T-cell (primary cell): ENCODE measurements around the gene SORCS3. TPM values are rescaled to one million over a fixed set of nuclear protein-coding genes. Genes with fewer than 3 reads are reported as not detected.

Source experiments
- ATAC-seq, 4 experiments: fragments of 200-7000 bp in 3 of 4; fragments of 150-1000 bp in 1 of 4; cut with Tn5 transposase; replicated peaks in 1 of 4; 1 replicate in 3 of 4; 2 replicates in 1 of 4; pipeline ENCODE4 v1.10.0; 2021; ENCODE audit warnings: moderate library complexity in 3 of 4, mild to moderate bottlenecking in 2 of 4, moderate number of reproducible peaks in 1 of 4
- CTCF ChIA-PET, 2 donors: fragments of 300-600 bp; sonication (Branson Sonifier 250); formaldehyde crosslinking; loops; one replicate each; lab custom pipeline; 2022; ENCODE audit warnings: antibody characterized with exemption in 2 of 2; lab: Charles Lee
- POLR2A ChIA-PET, 2 donors: fragments of 300-600 bp; sonication (Branson Sonifier 250); formaldehyde crosslinking; loops; one replicate each; lab custom pipeline; 2022; ENCODE audit warnings: antibody characterized with exemption in 2 of 2; lab: Charles Lee
- DNase-seq, 35 experiments: peaks; one replicate each; pipeline versions ENCODE4 v3.0.0 to v3.0.0-alpha.2; 2013 to 2023
- H3K27ac ChIP-seq: one replicate; pipeline ENCODE4 v1.5.1; 2013; ENCODE audit warnings: low read length
- H3K27me3 ChIP-seq, 2 experiments: replicated peaks in 1 of 2; 1 replicate in 1 of 2; 2 replicates in 1 of 2; pipeline versions ENCODE4 v1.6.1 to v1.7.0; 2013; ENCODE audit warnings: low read length in 1 of 2, mixed read lengths in 1 of 2; ENCODE audit not compliant: control insufficient read depth in 2 of 2, insufficient read depth in 2 of 2; ENCODE audit errors: extremely low read depth in 1 of 2
- H3K36me3 ChIP-seq, 2 donors: 1 replicate in 1 of 2; 2 replicates in 1 of 2; pipeline versions ENCODE4 v1.6.1 to v1.7.0; 2013; ENCODE audit warnings: low read length in 1 of 2; ENCODE audit not compliant: control insufficient read depth in 2 of 2, insufficient read depth in 1 of 2; ENCODE audit errors: extremely low read depth in 1 of 2
- H3K4me1 ChIP-seq, 2 experiments: 1 replicate in 1 of 2; 2 replicates in 1 of 2; pipeline versions ENCODE4 v1.6.1 to v1.7.0; 2013; ENCODE audit warnings: low read length in 2 of 2, mixed read lengths in 1 of 2; ENCODE audit not compliant: insufficient read depth in 2 of 2, control insufficient read depth in 1 of 2; ENCODE audit errors: extremely low read depth in 1 of 2
- H3K4me3 ChIP-seq, 2 donors: 1 replicate in 1 of 2; 2 replicates in 1 of 2; pipeline versions ENCODE4 v1.5.1 to v1.7.0; 2013; ENCODE audit warnings: mild to moderate bottlenecking in 2 of 2, low read length in 1 of 2, moderate library complexity in 1 of 2; ENCODE audit not compliant: control insufficient read depth in 1 of 2; ENCODE audit errors: extremely low read depth in 1 of 2
- H3K9me3 ChIP-seq: 2 replicates; pipeline ENCODE4 v1.7.0; 2013
- H3K27ac Mint-ChIP-seq, 2 donors: one replicate each; pipeline ENCODE4 v1.8.0; 2020 to 2021; ENCODE audit warnings: mild to moderate bottlenecking in 2 of 2, mixed read lengths in 2 of 2
- H3K27me3 Mint-ChIP-seq, 2 donors: one replicate each; pipeline ENCODE4 v1.8.0; 2021 to 2022; ENCODE audit warnings: mixed read lengths in 2 of 2
- H3K36me3 Mint-ChIP-seq: one replicate; pipeline ENCODE4 v1.8.0; 2021; ENCODE audit warnings: mixed read lengths
- H3K4me1 Mint-ChIP-seq, 3 donors: one replicate each; pipeline ENCODE4 v1.8.0; 2020 to 2022; ENCODE audit warnings: mixed read lengths in 3 of 3, mild to moderate bottlenecking in 1 of 3
- H3K4me3 Mint-ChIP-seq, 3 donors: one replicate each; pipeline ENCODE4 v1.8.0; 2020 to 2022; ENCODE audit warnings: mild to moderate bottlenecking in 3 of 3, mixed read lengths in 3 of 3, moderate library complexity in 3 of 3
- H3K9me3 Mint-ChIP-seq, 3 donors: one replicate each; pipeline ENCODE4 v1.8.0; 2020 to 2022; ENCODE audit warnings: mixed read lengths in 3 of 3
- WGBS: methylation state at CpG from one replicate; pipeline ENCODE4 v1.1.5; 2013; ENCODE audit warnings: missing lambda C conversion rate; ENCODE audit not compliant: insufficient coverage; 5-methylcytosine and 5-hydroxymethylcytosine counted together
- total RNA-seq, 35 experiments: library from RNA in 6 of 35; stranded (reverse) in 6 of 35; fragments of 120-200 nt in 1 of 35; gene quantifications; one replicate each; pipeline versions ENCODE4 v1.2.1 to v1.2.4 and lab custom pipeline; 2013 to 2026

The SORCS3 gene
- total RNA-seq, 5 donors from 2014 or later (not counting 1 experiment from before 2014, with no cell fraction given) = 0.03 to 1.8 (median 0.50) TPM; not detected in 1

DNA sequence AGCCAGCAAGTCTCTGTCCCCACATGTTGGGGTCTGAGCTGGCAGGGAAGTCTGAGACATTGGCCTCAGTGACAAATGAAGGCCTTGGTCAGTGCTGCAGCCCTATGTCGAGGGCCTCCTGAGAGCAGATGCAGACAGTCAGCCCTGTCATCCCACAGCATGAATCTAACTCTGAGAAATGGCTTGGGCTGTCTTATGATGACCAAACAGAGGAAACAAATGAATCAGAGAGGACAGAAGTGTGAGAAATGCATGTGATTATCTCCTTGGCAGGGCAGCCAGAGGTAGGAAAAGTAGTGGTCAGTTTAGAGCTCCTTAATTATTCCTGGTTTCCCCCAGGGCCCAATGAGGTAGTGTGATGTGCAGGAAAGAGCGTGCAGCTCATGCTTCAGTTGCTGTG is 287.6 kb downstream of the SORCS3 start:
- Mint-ChIP-seq H3K27me3 (peaks cover 0 to 7% of the 10 kb centered on the region in 2 donors), H3K9me3 (no peaks in the 10 kb centered on the region), H3K4me3 (no peak overlapping the region), H3K27ac (no peak overlapping the region), H3K4me1 (peaks cover 0 to 21% (median 15%) of the 10 kb centered on the region in 3 donors), H3K36me3 (no peaks in the 10 kb centered on the region)
- Histone ChIP-seq H3K9me3 (no peaks in the 10 kb centered on the region), H3K36me3 (no peaks in the 10 kb centered on the region), H3K27ac (no peak overlapping the region), H3K27me3 (peaks cover 0 to 3% of the 10 kb centered on the region in 2 experiments), H3K4me1 (no peaks in the 10 kb centered on the region), H3K4me3 (no peak overlapping the region)
- ChIA-PET CTCF (no interaction called here), POLR2A (no interaction called here)
- 60% methylated on average over 1 of the region's 2 CpGs for WGBS
- ATAC-seq (no peak), DNase-seq (no peak)

DNA sequence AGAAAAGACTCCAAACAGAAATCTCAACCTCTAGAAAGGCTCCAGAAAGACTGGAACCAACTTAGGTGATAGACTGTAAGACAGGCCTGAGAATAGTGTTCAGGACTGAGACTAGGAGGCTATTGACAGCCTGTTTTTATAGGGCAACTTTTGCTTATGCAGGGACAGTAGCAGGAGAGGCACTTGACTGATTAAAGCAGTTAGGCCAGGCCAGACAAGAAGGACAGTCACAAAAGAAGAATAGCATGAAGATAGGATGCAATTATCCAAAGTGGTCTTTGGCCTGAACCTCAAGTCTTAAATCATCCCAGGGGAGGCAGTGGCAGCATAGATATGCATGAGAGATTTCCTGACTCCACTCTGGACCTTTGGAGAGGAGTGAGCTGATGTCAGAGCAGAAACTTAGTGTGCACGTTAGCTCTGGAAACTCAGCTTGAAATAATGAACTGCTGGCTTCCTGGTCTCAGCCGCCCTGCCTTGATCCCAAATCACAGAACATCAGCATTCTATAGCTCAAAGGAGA is 290.6 kb downstream of the SORCS3 start:
- peaks cover 18 to 49% (median 37%) of the 10 kb centered on the region in 3 donors for H3K4me1 Mint-ChIP-seq
- peaks cover 0 to 3% of the 10 kb centered on the region in 2 experiments for H3K27me3 ChIP-seq
- no peak overlapping the region for H3K4me3 ChIP-seq
- no peak overlapping the region for H3K4me3 Mint-ChIP-seq
- no peaks in the 10 kb centered on the region for H3K36me3 ChIP-seq
- no CpG with 5 or more reads among the region's 2 CpGs for WGBS
- H3K27me3 Mint-ChIP-seq = peaks cover 2 to 7% of the 10 kb centered on the region in 2 donors
- H3K4me1 ChIP-seq = no peaks in the 10 kb centered on the region
- H3K9me3 ChIP-seq = no peaks in the 10 kb centered on the region
- no peaks in the 10 kb centered on the region for H3K36me3 Mint-ChIP-seq
- POLR2A ChIA-PET = no interaction called here
- CTCF ChIA-PET = no interaction called here
- ATAC-seq (no peak), DNase-seq (no peak)
- H3K9me3 Mint-ChIP-seq = peaks cover 0 to 5% (median 3%) of the 10 kb centered on the region in 3 donors
- no peak overlapping the region for H3K27ac ChIP-seq
- H3K27ac Mint-ChIP-seq = no peak overlapping the region

DNA sequence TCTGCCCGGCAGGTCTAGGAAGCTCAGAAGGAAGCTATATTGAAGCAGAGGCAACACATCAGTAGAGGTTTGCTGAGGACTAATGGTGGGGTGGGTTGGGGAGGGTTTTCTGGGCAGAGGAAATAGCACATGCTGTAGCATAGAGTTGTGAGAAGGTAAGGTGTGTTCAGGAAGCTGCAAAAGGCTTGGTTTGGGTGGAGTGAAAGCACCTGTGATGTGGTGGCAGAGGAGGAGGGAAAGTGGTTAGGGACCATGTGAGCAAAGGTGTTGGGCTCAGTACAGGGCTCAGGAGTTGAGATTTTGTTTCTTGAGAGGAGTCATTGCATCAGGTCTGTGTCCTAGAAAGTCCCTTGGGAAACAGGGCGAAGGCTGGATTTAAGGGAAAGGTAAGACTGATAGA is 294.6 kb downstream of the SORCS3 start:
- H3K4me1 Mint-ChIP-seq = peaks cover 18 to 59% (median 42%) of the 10 kb centered on the region in 3 donors
- peak in 24 of 35 experiments; percentile 3 to 55 (median 8) for DNase-seq

DNA sequence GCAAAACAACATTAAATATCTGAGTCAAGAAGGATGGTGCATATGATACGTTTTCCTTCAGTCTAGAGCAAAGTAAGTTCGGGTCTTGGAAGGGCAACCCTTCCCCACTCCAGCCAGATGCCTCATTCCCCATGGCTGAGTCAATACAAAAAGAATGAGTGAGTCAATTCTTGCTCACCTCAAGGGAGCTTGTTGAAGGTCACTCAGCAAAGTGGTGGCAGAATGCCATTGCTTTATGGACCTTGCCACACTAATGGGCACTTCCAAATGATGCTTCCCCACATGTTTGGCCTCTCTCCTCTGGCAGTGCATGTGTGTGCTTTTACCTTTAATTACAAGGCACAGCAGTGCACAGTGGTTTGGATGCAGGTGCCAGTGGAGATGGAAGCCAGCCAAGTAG is 296.5 kb downstream of the SORCS3 start:
- no CpG with 5 or more reads among the region's 2 CpGs for WGBS
- Histone ChIP-seq H3K9me3 (no peaks in the 10 kb centered on the region), H3K36me3 (no peaks in the 10 kb centered on the region), H3K27ac (no peak overlapping the region), H3K4me3 (no peak overlapping the region), H3K4me1 (no peaks in the 10 kb centered on the region), H3K27me3 (no peaks in the 10 kb centered on the region)
- DNase-seq (no peak), ATAC-seq (no peak)
- no peak overlapping the region for H3K4me3 Mint-ChIP-seq
- no peaks in the 10 kb centered on the region for H3K36me3 Mint-ChIP-seq
- POLR2A ChIA-PET = no interaction called here
- H3K4me1 Mint-ChIP-seq = peaks cover 18 to 46% (median 27%) of the 10 kb centered on the region in 3 donors
- H3K27me3 Mint-ChIP-seq = peaks cover 0 to 2% of the 10 kb centered on the region in 2 donors
- peaks cover 0 to 5% (median 3%) of the 10 kb centered on the region in 3 donors for H3K9me3 Mint-ChIP-seq
- H3K27ac Mint-ChIP-seq = no peak overlapping the region
- CTCF ChIA-PET = no interaction called here

More for the DNA sequence above, 294.6 kb downstream of the SORCS3 start:
- H3K4me3 ChIP-seq = no peak overlapping the region
- H3K4me1 ChIP-seq = no peaks in the 10 kb centered on the region
- ChIA-PET POLR2A (no interaction called here), CTCF (interaction anchor here in 1 of 2 donors (0.6 kb wide), 1 partner anchor 179 kb away, joined by 3 read pairs; no protein-coding TSS in a partner anchor)
- no peak overlapping the region for H3K27ac ChIP-seq
- no peaks in the 10 kb centered on the region for H3K36me3 ChIP-seq
- Mint-ChIP-seq H3K4me3 (peak overlapping the region; percentile 14 to 50 (median 21)), H3K27ac (peak overlapping the region; percentile 19 to 74), H3K27me3 (peaks cover 0 to 2% of the 10 kb centered on the region in 2 donors), H3K9me3 (peaks cover 0 to 5% (median 3%) of the 10 kb centered on the region in 3 donors), H3K36me3 (no peaks in the 10 kb centered on the region)
- H3K9me3 ChIP-seq = no peaks in the 10 kb centered on the region
- no peaks in the 10 kb centered on the region for H3K27me3 ChIP-seq
- peak in 3 of 4 experiments; percentile 83 to 88 (median 86) for ATAC-seq
- 42% methylated on average over 1 of the region's 2 CpGs for WGBS

DNA sequence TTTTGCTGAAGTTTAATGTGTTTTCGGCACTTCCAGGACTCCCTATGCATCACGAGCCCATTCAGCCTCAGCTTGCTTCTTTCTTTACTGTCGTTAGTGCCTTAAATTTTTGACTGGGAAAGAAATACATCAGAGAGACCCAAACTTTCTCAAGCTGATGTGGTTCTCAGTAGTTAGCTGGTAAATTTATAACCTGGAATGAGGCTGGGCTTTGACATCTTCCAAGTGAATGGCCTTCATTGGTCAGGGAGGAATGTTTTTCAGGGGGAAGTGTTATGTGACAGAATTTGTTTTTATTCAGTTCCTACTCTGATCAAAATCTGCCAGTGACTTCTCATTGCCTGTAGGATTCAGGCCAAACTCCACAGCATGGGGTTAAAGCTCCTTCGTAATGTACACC is 296.9 kb downstream of the SORCS3 start:
- CTCF ChIA-PET = no interaction called here
- H3K4me1 Mint-ChIP-seq = peaks cover 18 to 43% (median 27%) of the 10 kb centered on the region in 3 donors
- 94% methylated on average over 1 of the region's 4 CpGs for WGBS
- peaks cover 0 to 2% of the 10 kb centered on the region in 2 donors for H3K27me3 Mint-ChIP-seq
- H3K9me3 Mint-ChIP-seq = peaks cover 0 to 5% (median 3%) of the 10 kb centered on the region in 3 donors
- H3K4me1 ChIP-seq = no peaks in the 10 kb centered on the region
- H3K27ac ChIP-seq = no peak overlapping the region
- POLR2A ChIA-PET = no interaction called here
- no peaks in the 10 kb centered on the region for H3K9me3 ChIP-seq
- H3K4me3 ChIP-seq = no peak overlapping the region
- DNase-seq (no peak), ATAC-seq (no peak)
- no peak overlapping the region for H3K4me3 Mint-ChIP-seq
- no peak overlapping the region for H3K27ac Mint-ChIP-seq
- no peaks in the 10 kb centered on the region for H3K36me3 Mint-ChIP-seq
- no peaks in the 10 kb centered on the region for H3K27me3 ChIP-seq
- H3K36me3 ChIP-seq = no peaks in the 10 kb centered on the region

DNA sequence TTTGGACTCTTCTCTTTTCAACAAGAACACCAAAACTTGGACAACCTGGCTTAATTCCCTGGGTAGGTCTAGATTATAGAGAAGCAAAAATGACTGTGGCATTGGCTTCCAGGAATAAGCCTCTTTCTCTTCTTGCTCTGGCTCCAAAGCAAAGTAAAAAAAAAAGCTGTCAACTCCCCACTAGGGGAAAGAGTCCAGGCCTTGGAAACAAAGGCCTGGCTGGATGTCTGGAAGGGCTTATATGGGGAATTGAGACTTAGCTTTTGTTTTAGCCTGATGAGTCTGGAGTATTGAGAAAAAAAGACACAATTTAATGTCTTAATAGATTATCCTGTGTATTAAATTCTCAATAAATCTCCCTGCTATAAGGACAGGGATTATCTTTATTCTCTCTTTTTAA is 300.6 kb downstream of the SORCS3 start:
- Histone ChIP-seq H3K9me3 (no peaks in the 10 kb centered on the region), H3K4me1 (no peaks in the 10 kb centered on the region), H3K27ac (no peak overlapping the region), H3K4me3 (no peak overlapping the region), H3K27me3 (no peaks in the 10 kb centered on the region), H3K36me3 (no peaks in the 10 kb centered on the region)
- DNase-seq (no peak), ATAC-seq (no peak)
- H3K9me3 Mint-ChIP-seq = no peaks in the 10 kb centered on the region
- no peak overlapping the region for H3K27ac Mint-ChIP-seq
- H3K4me1 Mint-ChIP-seq = peaks cover 0 to 13% (median 5%) of the 10 kb centered on the region in 3 donors
- H3K36me3 Mint-ChIP-seq = no peaks in the 10 kb centered on the region
- ChIA-PET CTCF (no interaction called here), POLR2A (no interaction called here)
- no peak overlapping the region for H3K4me3 Mint-ChIP-seq
- no peaks in the 10 kb centered on the region for H3K27me3 Mint-ChIP-seq
